Endodermal cell (in vitro differentiated cells): ENCODE data around the gene GSK3A. TPM values are rescaled to one million over a fixed set of nuclear protein-coding genes. Genes with fewer than 3 reads are reported as not detected.
A peak's percentile ranks its signal among the peaks of the same experiment; 100 is the strongest.

Experiments used
- DNase-seq: peaks from one replicate; pipeline ENCODE4 v3.0.0-alpha.2; 2017
- H3K27ac ChIP-seq: 2 replicates; pipeline ENCODE4 v1.5.1; 2013; ENCODE audit warnings: mild to moderate bottlenecking, low read depth, low read length, moderate library complexity
- H3K27me3 ChIP-seq: 2 replicates; pipeline ENCODE4 v1.6.1; 2013; ENCODE audit warnings: mild to moderate bottlenecking, low read length, moderate library complexity; ENCODE audit not compliant: insufficient read depth, control insufficient read depth, poor library complexity, severe bottlenecking
- H3K36me3 ChIP-seq: 2 replicates; pipeline ENCODE4 v1.7.0; 2013; ENCODE audit warnings: mild to moderate bottlenecking, low read length, moderate library complexity; ENCODE audit not compliant: control insufficient read depth, insufficient read depth
- H3K4me1 ChIP-seq: one replicate; pipeline ENCODE4 v1.7.0; 2013; ENCODE audit warnings: low read length; ENCODE audit not compliant: control insufficient read depth, insufficient read depth
- H3K4me3 ChIP-seq: 2 replicates; pipeline ENCODE4 v1.5.1; 2013; ENCODE audit warnings: mild to moderate bottlenecking, low read length, moderate library complexity
- H3K9ac ChIP-seq: 2 replicates; pipeline ENCODE4 v1.6.1; 2013; ENCODE audit warnings: mild to moderate bottlenecking, low read length, moderate library complexity; ENCODE audit not compliant: poor library complexity, severe bottlenecking; ENCODE audit errors: extremely low read depth
- H3K9me3 ChIP-seq: 2 replicates; pipeline ENCODE4 v1.6.1; 2013; ENCODE audit warnings: mild to moderate bottlenecking, low read length, moderate library complexity; ENCODE audit not compliant: control insufficient read depth
- H3K27ac Mint-ChIP-seq: 2 replicates; pipeline ENCODE4 v1.8.0; 2020; ENCODE audit warnings: mixed read lengths
- H3K27me3 Mint-ChIP-seq: 2 replicates; pipeline ENCODE4 v1.8.0; 2021; ENCODE audit warnings: mild to moderate bottlenecking, mixed read lengths; ENCODE audit not compliant: insufficient read depth
- H3K36me3 Mint-ChIP-seq: 2 replicates; pipeline ENCODE4 v1.8.0; 2020; ENCODE audit warnings: low read depth, mixed read lengths
- H3K4me1 Mint-ChIP-seq: 2 replicates; pipeline ENCODE4 v1.8.0; 2020; ENCODE audit warnings: mixed read lengths
- H3K4me3 Mint-ChIP-seq: 2 replicates; pipeline ENCODE4 v1.8.0; 2020; ENCODE audit warnings: mild to moderate bottlenecking, moderate library complexity, mixed read lengths
- H3K9me3 Mint-ChIP-seq: 2 replicates; pipeline ENCODE4 v1.8.0; 2020; ENCODE audit warnings: mild to moderate bottlenecking, mixed read lengths
- CTCF ChIP-seq: fragments of 200-600 bp; sonication (generic); conservative IDR thresholded peaks from 2 replicates; pipeline ENCODE4 v1.5.0; 2021; ENCODE audit warnings: antibody characterized with exemption, mild to moderate bottlenecking
- WGBS, 2 experiments: methylation state at CpG; one replicate each; pipeline versions ENCODE4 v1.1.5 to v1.1.7; 2013; ENCODE audit warnings: missing lambda C conversion rate in 2 of 2, mixed read lengths in 1 of 2; ENCODE audit not compliant: insufficient coverage in 1 of 2, insufficient read length in 1 of 2; 5-methylcytosine and 5-hydroxymethylcytosine counted together
- total RNA-seq, 2 donors: library from RNA; stranded (reverse); fragmentation: NEBNext Ultra II Directional in 1 of 2; extraction: Animal tissue kit (Norgen Biotek cat#: 25700) in 1 of 2; gene quantifications; 2 replicates in 1 of 2; 3 replicates in 1 of 2; pipeline ENCODE4 v1.2.1, GENCODE V29; 2021

GSK3A gene
- total RNA-seq, 2 donors from 2014 or later = 52.6 to 55.1 TPM

GRCh38 chr19:42252365-42253244 lies 10.2 kb upstream of the GSK3A start:
- H3K4me1 Mint-ChIP-seq = peaks cover 22% of the 10 kb centered on the region
- Histone ChIP-seq H3K4me1 (no peaks in the 10 kb centered on the region), H3K4me3 (peak overlapping the region; percentile 90), H3K27me3 (no peaks in the 10 kb centered on the region), H3K27ac (peak overlapping the region; percentile 78), H3K9ac (peak overlapping the region; percentile 75), H3K9me3 (no peaks in the 10 kb centered on the region), H3K36me3 (peaks cover 15% of the 10 kb centered on the region)
- no peaks in the 10 kb centered on the region for H3K9me3 Mint-ChIP-seq
- 14 to 38% methylated on average over 7 to 27 of the region's 27 CpGs for WGBS, 2 experiments
- no peaks in the 10 kb centered on the region for H3K27me3 Mint-ChIP-seq
- TF ChIP-seq CTCF = no peak
- no peak for DNase-seq
- peaks cover 15% of the 10 kb centered on the region for H3K36me3 Mint-ChIP-seq
- peak overlapping the region; percentile 94 for H3K27ac Mint-ChIP-seq
- peak overlapping the region; percentile 90 for H3K4me3 Mint-ChIP-seq

DNA sequence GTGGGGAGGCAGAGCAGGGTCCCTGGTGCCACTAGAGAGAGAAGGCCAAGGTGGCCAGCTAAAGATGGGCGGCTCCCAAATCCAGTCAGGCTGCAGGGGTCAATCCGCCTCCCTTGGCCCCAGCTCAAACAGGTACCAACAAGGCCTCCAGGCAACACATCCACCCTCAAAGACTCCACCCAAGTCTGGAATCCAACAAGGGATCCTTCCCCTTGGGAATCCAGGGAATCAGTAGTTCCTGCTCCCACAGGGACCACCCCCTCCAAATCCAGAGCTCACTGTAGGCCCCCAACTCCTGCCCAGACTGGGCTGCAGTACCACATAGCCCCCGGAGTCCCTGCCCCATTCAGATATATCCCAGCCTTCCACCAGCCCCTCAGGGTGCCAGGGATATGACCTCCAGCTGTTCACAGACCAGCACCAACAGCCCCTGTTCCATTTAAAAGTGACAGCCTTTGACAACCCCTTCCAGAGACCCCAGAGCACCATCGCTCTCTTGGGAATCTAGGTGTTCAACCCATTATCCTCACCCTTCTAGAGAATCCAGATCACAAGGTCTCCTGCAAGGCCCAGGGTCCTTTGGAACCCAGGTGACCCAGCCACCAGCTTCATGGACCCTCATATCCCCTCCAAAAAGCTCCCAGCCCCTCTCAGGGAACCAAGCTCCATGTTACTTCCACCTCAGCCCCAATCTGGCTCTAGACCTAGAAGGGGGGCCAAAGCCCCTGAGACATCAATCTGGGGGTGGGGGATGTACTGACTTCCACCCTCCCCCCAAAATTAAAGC lies 9.4 kb upstream of the GSK3A start:
- Mint-ChIP-seq H3K4me3 (peak overlapping the region; percentile 90), H3K27me3 (no peaks in the 10 kb centered on the region), H3K36me3 (peaks cover 15% of the 10 kb centered on the region), H3K27ac (peak overlapping the region; percentile 88), H3K9me3 (no peaks in the 10 kb centered on the region), H3K4me1 (peaks cover 21% of the 10 kb centered on the region)
- no peaks in the 10 kb centered on the region for H3K4me1 ChIP-seq
- no peaks in the 10 kb centered on the region for H3K27me3 ChIP-seq
- H3K9ac ChIP-seq = no peak overlapping the region
- DNase-seq = no peak
- TF ChIP-seq CTCF = no peak
- H3K36me3 ChIP-seq = peaks cover 15% of the 10 kb centered on the region
- WGBS, 2 experiments = 98 to 100% methylated on average over 3 to 4 of the region's 4 CpGs
- H3K27ac ChIP-seq = no peak overlapping the region
- H3K9me3 ChIP-seq = no peaks in the 10 kb centered on the region
- H3K4me3 ChIP-seq = peak overlapping the region; percentile 66

- no peak for DNase-seq
- Mint-ChIP-seq H3K9me3 (no peaks in the 10 kb centered on the region), H3K36me3 (peaks cover 15% of the 10 kb centered on the region), H3K4me1 (peaks cover 17% of the 10 kb centered on the region), H3K4me3 (no peak overlapping the region), H3K27me3 (no peaks in the 10 kb centered on the region), H3K27ac (no peak overlapping the region)
- no peaks in the 10 kb centered on the region for H3K4me1 ChIP-seq
- no peaks in the 10 kb centered on the region for H3K27me3 ChIP-seq
- peaks cover 15% of the 10 kb centered on the region for H3K36me3 ChIP-seq
- H3K27ac ChIP-seq = no peak overlapping the region
- no peak overlapping the region for H3K4me3 ChIP-seq
- no peak for TF ChIP-seq CTCF
- H3K9ac ChIP-seq = no peak overlapping the region
- H3K9me3 ChIP-seq = no peaks in the 10 kb centered on the region
- WGBS, 2 experiments = 70 to 92% methylated on average over 2 to 18 of the region's 19 CpGs
These were observed 8.5 kb upstream of the GSK3A start for GRCh38 chr19:42250666-42251531.
